ENCODE data around the gene EEFSEC.

DNA sequence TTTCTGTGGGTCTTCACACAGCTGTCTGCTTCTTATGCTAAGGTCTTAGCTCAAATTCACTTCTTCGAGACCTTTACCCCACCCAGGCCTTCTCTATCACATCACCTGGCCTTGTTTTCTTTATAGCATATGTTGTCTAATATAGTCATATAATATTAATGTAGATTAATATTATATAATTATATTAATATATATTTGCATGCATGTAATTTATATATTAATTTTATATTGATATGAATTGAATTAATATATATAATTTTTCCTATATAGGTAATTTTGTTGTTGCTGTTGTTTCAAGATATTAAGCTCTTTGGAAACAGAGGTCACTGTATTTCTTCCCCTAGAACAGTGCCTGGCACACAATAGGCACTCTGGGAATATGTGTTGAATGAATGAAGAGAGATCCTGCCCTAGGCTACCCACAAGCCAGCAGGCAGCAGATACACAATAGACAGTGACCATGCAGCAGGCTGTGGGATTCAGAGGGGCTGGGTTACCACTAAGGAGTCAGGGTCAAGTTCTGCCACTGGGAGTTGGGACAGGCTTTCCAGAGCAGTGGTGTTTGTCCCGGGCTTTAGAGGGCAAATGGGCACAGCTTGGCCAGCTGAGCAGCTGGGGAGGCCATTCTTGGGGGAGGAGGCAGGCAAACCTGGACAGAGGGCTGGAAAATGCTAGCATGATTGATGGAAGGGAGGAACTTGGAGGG is 187.1 kb downstream of the EEFSEC start:
- TF ChIP-seq, protein P1, sequence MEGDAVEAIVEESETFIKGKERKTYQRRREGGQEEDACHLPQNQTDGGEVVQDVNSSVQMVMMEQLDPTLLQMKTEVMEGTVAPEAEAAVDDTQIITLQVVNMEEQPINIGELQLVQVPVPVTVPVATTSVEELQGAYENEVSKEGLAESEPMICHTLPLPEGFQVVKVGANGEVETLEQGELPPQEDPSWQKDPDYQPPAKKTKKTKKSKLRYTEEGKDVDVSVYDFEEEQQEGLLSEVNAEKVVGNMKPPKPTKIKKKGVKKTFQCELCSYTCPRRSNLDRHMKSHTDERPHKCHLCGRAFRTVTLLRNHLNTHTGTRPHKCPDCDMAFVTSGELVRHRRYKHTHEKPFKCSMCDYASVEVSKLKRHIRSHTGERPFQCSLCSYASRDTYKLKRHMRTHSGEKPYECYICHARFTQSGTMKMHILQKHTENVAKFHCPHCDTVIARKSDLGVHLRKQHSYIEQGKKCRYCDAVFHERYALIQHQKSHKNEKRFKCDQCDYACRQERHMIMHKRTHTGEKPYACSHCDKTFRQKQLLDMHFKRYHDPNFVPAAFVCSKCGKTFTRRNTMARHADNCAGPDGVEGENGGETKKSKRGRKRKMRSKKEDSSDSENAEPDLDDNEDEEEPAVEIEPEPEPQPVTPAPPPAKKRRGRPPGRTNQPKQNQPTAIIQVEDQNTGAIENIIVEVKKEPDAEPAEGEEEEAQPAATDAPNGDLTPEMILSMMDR (conservative IDR thresholded peaks at IDR 0.05; ENCODE audit: low read depth, low read length): no peak
- TF ChIP-seq POLR2A (IDR thresholded peaks at IDR 0.05; ENCODE audit: low read depth, low read length): no peak
- TF ChIP-seq RAD21 (IDR thresholded peaks at IDR 0.05; ENCODE audit: low read length): no peak
- no peak for TF ChIP-seq CEBPB (IDR thresholded peaks at IDR 0.05; ENCODE audit: low read depth, low read length)
- no peak for TF ChIP-seq SMC3 (IDR thresholded peaks at IDR 0.05; ENCODE audit: low read depth, low read length)
- TF ChIP-seq, protein P2, sequence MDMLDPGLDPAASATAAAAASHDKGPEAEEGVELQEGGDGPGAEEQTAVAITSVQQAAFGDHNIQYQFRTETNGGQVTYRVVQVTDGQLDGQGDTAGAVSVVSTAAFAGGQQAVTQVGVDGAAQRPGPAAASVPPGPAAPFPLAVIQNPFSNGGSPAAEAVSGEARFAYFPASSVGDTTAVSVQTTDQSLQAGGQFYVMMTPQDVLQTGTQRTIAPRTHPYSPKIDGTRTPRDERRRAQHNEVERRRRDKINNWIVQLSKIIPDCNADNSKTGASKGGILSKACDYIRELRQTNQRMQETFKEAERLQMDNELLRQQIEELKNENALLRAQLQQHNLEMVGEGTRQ (IDR thresholded peaks at IDR 0.05; ENCODE audit: low read depth, low read length): no peak
- no peak for TF ChIP-seq RCOR1 (IDR thresholded peaks at IDR 0.05; ENCODE audit: insufficient replicate concordance, low read length)
- no peak for TF ChIP-seq FOS (IDR thresholded peaks at IDR 0.05; ENCODE audit: low read depth, low read length)
- no peak for TF ChIP-seq RFX5 (IDR thresholded peaks at IDR 0.05; ENCODE audit: low read depth, low read length)
- TF ChIP-seq, protein P3, sequence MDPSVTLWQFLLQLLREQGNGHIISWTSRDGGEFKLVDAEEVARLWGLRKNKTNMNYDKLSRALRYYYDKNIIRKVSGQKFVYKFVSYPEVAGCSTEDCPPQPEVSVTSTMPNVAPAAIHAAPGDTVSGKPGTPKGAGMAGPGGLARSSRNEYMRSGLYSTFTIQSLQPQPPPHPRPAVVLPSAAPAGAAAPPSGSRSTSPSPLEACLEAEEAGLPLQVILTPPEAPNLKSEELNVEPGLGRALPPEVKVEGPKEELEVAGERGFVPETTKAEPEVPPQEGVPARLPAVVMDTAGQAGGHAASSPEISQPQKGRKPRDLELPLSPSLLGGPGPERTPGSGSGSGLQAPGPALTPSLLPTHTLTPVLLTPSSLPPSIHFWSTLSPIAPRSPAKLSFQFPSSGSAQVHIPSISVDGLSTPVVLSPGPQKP (IDR thresholded peaks at IDR 0.05; ENCODE audit: borderline replicate concordance, low read depth, low read length): no peak
- TF ChIP-seq BHLHE40 (IDR thresholded peaks at IDR 0.05; ENCODE audit: low read depth, low read length): no peak
- no peak for TF ChIP-seq MAFK (IDR thresholded peaks at IDR 0.05; ENCODE audit: low read depth, low read length)
